BJ (cell line): ENCODE results near the gene EPB41L4A. TPM values are rescaled to one million over a fixed set of nuclear protein-coding genes. Genes with fewer than 3 reads are reported as not detected.

Experiments used
- CTCF ChIA-PET: fragments of 350-600 bp; formaldehyde crosslinking; extraction: SDS; loops from one replicate; lab custom pipeline; 2021; ENCODE audit warnings: antibody characterized with exemption, inconsistent platforms; lab: Yijun Ruan, JAX
- POLR2A ChIA-PET: fragments of 300-600 bp; sonication (Branson Sonifier 250); formaldehyde crosslinking; extraction: SDS; loops from one replicate; lab custom pipeline; 2021; ENCODE audit warnings: antibody characterized with exemption; lab: Charles Lee
- DNase-seq: peaks from one replicate; pipeline ENCODE4 v3.0.0-alpha.2; 2011; ENCODE audit warnings: low read depth
- H3K27me3 ChIP-seq: 2 replicates; pipeline ENCODE4 v1.6.0; 2011; ENCODE audit warnings: low read length; ENCODE audit not compliant: control insufficient read depth, insufficient read depth
- H3K36me3 ChIP-seq: 2 replicates; pipeline ENCODE4 v1.5.1; 2011; ENCODE audit warnings: low read length; ENCODE audit not compliant: control insufficient read depth, insufficient read depth
- H3K4me3 ChIP-seq: 2 replicates; pipeline ENCODE4 v1.5.1; 2011; ENCODE audit warnings: low read depth, mild to moderate bottlenecking, control low read depth, low read length
- polyA plus RNA-seq: library from polyadenylated mRNA; depleted of rRNA; stranded (reverse); fragments of >200 nt; gene quantifications from 2 replicates; pipeline ENCODE4 v1.2.3, GENCODE V29; 2011
- TF ChIP-seq, protein P1 (sequence below): IDR thresholded peaks from 2 replicates; pipeline ENCODE4 v1.5.1; 2011; ENCODE audit warnings: low read depth, mild to moderate bottlenecking, control low read depth, inconsistent platforms, low read length, moderate library complexity; ENCODE audit not compliant: insufficient read depth

The EPB41L4A gene
- polyA plus RNA-seq, 1 experiment: 0.04 TPM

DNA sequence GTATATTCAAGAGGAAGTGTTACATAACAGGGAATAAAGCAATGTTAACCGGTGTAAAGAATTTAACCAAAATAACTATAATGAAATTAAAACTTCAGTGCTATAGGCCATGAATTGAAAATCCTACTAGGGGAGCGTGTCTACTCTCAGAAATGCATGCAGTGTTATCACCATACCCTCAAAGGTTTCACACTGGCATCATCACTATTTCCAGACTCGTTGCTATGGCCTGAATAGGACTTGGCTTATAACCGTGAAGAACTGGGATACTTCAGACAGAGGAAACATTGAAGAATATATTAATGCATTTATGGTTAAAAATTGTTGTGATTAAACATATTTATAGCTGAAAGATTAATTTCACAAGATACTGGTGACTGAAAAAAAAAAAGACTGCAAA is 154.9 kb downstream of the EPB41L4A start:
- H3K36me3 ChIP-seq: no peaks in the 10 kb centered on the region
- no peak for DNase-seq
- ChIA-PET CTCF (no interaction called here), POLR2A (no interaction called here)
- no peaks in the 10 kb centered on the region for H3K27me3 ChIP-seq
- TF ChIP-seq, protein P1, sequence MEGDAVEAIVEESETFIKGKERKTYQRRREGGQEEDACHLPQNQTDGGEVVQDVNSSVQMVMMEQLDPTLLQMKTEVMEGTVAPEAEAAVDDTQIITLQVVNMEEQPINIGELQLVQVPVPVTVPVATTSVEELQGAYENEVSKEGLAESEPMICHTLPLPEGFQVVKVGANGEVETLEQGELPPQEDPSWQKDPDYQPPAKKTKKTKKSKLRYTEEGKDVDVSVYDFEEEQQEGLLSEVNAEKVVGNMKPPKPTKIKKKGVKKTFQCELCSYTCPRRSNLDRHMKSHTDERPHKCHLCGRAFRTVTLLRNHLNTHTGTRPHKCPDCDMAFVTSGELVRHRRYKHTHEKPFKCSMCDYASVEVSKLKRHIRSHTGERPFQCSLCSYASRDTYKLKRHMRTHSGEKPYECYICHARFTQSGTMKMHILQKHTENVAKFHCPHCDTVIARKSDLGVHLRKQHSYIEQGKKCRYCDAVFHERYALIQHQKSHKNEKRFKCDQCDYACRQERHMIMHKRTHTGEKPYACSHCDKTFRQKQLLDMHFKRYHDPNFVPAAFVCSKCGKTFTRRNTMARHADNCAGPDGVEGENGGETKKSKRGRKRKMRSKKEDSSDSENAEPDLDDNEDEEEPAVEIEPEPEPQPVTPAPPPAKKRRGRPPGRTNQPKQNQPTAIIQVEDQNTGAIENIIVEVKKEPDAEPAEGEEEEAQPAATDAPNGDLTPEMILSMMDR: no peak
- H3K4me3 ChIP-seq: no peak overlapping the region

DNA sequence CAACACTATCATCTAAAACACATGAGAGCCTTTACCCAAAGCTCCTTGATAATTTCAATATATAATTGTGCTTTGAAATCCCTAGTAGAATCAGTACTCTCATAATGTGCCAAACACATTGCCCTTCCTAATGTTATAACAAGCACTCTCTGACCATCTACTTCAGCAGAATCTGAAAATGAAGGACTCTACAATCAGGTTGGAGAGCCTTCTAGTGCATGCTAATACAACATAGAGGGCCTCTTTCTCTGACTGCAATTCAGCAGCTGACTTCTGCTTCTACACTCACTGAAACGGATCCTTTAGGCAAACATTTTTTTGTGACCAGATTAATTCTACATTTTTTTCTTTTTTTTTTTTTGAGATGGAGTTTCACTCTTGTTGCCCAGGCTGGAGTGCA is 155.6 kb downstream of the EPB41L4A start:
- ChIA-PET POLR2A (no interaction called here), CTCF (interaction anchor here (0.7 to 0.8 kb wide), 2 partner anchors 8 to 11 kb away, joined by 3 read pairs; no protein-coding TSS in a partner anchor)
- TF ChIP-seq, protein P1: no peak
- no peak for DNase-seq
- Histone ChIP-seq H3K4me3 (no peak overlapping the region), H3K27me3 (no peaks in the 10 kb centered on the region), H3K36me3 (no peaks in the 10 kb centered on the region)

DNA sequence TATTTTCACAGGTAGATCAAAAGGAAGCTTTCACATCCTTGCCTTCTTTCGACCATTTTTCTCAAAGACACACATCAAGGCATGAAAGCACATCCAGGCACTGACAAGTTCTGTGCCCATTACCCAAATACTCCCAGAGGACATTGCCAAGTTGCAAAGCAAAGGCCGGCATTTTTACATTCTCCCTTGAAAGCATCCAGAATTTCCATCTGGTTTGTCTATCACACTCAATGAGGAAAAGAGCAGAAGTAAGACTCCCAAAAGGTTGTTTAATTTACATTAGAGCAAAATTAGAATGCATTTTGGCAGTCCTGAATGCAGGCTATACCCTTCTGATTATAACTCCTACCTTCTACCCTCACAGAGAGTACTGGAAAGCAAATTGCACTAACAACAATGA is 160.5 kb downstream of the EPB41L4A start:
- POLR2A ChIA-PET: no interaction called here
- DNase-seq: no peak
- no peaks in the 10 kb centered on the region for H3K27me3 ChIP-seq

DNA sequence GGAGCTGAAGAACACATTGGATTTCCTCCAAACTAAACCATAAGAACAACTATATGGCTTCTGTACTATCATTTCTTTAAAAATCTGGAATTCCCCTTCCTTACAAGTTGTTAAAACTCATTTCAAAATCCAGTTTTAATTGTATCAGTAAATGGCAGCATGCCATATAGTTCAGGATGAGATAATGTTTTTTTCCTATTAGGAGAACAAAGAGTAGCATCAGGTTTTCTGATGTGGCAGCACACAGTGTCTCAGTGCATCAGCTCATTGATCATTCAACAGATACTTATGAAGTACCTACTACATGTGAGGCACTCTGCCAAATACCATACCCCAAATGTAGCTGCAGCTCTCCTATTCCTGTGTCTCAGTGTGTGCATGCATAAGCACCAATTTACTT is 161.1 kb downstream of the EPB41L4A start:
- Histone ChIP-seq H3K36me3 (no peaks in the 10 kb centered on the region), H3K27me3 (no peaks in the 10 kb centered on the region), H3K4me3 (no peak overlapping the region)
- DNase-seq: no peak
- CTCF ChIA-PET: no interaction called here
- TF ChIP-seq, protein P1: no peak
- POLR2A ChIA-PET: no interaction called here

More for the DNA sequence above, 160.5 kb downstream of the EPB41L4A start:
- Histone ChIP-seq H3K4me3 (no peak overlapping the region), H3K36me3 (no peaks in the 10 kb centered on the region)
- TF ChIP-seq, protein P1: no peak
- CTCF ChIA-PET: no interaction called here

DNA sequence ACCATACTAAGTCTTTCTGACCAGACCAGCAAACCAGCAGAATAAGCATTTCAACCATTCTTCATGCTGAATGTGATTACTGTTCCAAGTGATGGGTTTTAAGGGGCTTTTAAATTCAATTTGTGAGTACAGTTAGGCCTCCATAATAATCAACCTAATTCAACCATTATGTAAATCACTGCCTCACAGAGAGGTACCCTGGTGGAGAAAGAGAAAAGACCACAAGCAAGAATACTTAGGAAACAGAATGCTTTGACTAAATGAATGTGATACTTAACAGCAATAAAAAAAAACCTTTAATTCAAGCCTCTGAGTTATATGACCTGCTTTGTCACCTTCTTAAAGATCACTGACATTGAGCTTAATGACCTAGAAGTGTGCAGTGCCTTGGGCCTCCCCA is 162.1 kb downstream of the EPB41L4A start:
- Histone ChIP-seq H3K27me3 (no peaks in the 10 kb centered on the region), H3K4me3 (no peak overlapping the region), H3K36me3 (no peaks in the 10 kb centered on the region)
- CTCF ChIA-PET: no interaction called here
- DNase-seq: no peak
- TF ChIP-seq, protein P1: no peak
- POLR2A ChIA-PET: no interaction called here
